Osteocyte (in vitro differentiated cells): ENCODE measurements around the gene KLHDC7B. TPM values are rescaled to one million over a fixed set of nuclear protein-coding genes. Genes with fewer than 3 reads are reported as not detected.
A peak's percentile ranks its signal among the peaks of the same experiment; 100 is the strongest.
"Not testable (repeated sequence)": the region's sequence is repeated elsewhere in the genome, so short reads cannot be mapped to it uniquely, and the experiment has no call there.

ENCODE experiments used
- DNase-seq: peaks from one replicate; pipeline ENCODE4 v3.0.0; 2021; ENCODE audit warnings: mixed read lengths; ENCODE audit not compliant: unreplicated experiment; ENCODE audit errors: extremely low spot score
- H3K27ac Mint-ChIP-seq: one replicate; pipeline ENCODE4 v1.8.0; 2021; ENCODE audit warnings: mild to moderate bottlenecking, mixed read lengths; ENCODE audit not compliant: unreplicated experiment
- H3K27me3 Mint-ChIP-seq: one replicate; pipeline ENCODE4 v1.8.0; 2021; ENCODE audit warnings: mixed read lengths; ENCODE audit not compliant: unreplicated experiment
- H3K36me3 Mint-ChIP-seq: one replicate; pipeline ENCODE4 v1.8.0; 2021; ENCODE audit warnings: mixed read lengths; ENCODE audit not compliant: unreplicated experiment
- H3K4me1 Mint-ChIP-seq: one replicate; pipeline ENCODE4 v1.8.0; 2021; ENCODE audit warnings: mixed read lengths; ENCODE audit not compliant: unreplicated experiment
- H3K4me3 Mint-ChIP-seq: one replicate; pipeline ENCODE4 v1.8.0; 2021; ENCODE audit warnings: mild to moderate bottlenecking, moderate library complexity, mixed read lengths; ENCODE audit not compliant: unreplicated experiment
- H3K9me3 Mint-ChIP-seq: one replicate; pipeline ENCODE4 v1.8.0; 2021; ENCODE audit warnings: mixed read lengths; ENCODE audit not compliant: unreplicated experiment
- total RNA-seq: library from RNA; stranded (reverse); gene quantifications from 2 replicates; pipeline ENCODE4 v1.2.1, GENCODE V29; 2021
- TF ChIP-seq, protein P1 (sequence below): fragments of 200-600 bp; sonication (generic); IDR thresholded peaks from 2 replicates; pipeline ENCODE4 v1.5.0; 2021; ENCODE audit warnings: antibody characterized with exemption, mild to moderate bottlenecking, moderate library complexity

Gene KLHDC7B
- total RNA-seq, 1 donor from 2014 or later: 0.21 TPM

DNA sequence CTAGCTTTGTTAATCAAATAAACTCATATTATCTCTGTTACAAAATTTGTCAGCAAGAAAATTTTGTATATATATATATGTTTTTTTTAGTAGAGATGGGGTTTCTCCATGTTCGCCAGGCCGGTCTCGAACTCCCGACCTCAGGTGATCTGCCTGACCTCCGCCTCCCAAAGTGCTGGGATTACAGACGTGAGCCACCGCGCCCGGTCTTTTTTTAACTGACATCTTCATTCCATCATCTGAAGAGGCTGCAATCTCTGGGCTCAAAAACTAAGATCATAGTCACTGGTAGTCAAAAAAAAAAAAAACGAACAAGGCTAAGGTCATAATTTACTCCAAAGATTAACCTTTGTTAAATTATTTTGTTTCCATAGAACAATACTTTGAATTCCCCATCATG, 5.3 kb upstream of the KLHDC7B start:
- H3K4me3 Mint-ChIP-seq: no peak overlapping the region
- H3K36me3 Mint-ChIP-seq: no peaks in the 10 kb centered on the region
- H3K27ac Mint-ChIP-seq: no peak overlapping the region
- no peaks in the 10 kb centered on the region for H3K27me3 Mint-ChIP-seq
- H3K9me3 Mint-ChIP-seq: no peaks in the 10 kb centered on the region
- peaks cover 6% of the 10 kb centered on the region for H3K4me1 Mint-ChIP-seq
- DNase-seq: no peak
- TF ChIP-seq, protein P1, sequence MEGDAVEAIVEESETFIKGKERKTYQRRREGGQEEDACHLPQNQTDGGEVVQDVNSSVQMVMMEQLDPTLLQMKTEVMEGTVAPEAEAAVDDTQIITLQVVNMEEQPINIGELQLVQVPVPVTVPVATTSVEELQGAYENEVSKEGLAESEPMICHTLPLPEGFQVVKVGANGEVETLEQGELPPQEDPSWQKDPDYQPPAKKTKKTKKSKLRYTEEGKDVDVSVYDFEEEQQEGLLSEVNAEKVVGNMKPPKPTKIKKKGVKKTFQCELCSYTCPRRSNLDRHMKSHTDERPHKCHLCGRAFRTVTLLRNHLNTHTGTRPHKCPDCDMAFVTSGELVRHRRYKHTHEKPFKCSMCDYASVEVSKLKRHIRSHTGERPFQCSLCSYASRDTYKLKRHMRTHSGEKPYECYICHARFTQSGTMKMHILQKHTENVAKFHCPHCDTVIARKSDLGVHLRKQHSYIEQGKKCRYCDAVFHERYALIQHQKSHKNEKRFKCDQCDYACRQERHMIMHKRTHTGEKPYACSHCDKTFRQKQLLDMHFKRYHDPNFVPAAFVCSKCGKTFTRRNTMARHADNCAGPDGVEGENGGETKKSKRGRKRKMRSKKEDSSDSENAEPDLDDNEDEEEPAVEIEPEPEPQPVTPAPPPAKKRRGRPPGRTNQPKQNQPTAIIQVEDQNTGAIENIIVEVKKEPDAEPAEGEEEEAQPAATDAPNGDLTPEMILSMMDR: no peak

DNA sequence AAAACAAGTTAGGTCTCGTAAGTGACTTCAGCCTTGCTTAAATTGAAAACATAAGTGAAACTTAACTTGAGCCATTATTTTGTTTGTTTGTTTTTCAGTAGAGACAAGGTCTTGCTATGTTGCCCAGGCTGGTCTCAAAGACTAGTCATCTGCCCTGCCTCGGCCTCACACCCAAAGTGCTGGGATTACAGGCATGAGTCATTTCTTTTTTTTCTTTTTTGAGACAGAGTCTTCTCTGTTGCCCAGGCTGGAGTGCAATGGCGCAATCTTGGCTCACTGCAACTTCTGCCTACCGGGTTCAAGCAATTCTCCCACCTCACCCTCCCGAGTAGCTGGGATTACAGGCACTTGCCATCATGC, 4.1 kb upstream of the KLHDC7B start:
- not testable (repeated sequence) for H3K9me3 Mint-ChIP-seq, H3K27ac Mint-ChIP-seq, H3K36me3 Mint-ChIP-seq, H3K27me3 Mint-ChIP-seq, H3K4me1 Mint-ChIP-seq, H3K4me3 Mint-ChIP-seq, DNase-seq

DNA sequence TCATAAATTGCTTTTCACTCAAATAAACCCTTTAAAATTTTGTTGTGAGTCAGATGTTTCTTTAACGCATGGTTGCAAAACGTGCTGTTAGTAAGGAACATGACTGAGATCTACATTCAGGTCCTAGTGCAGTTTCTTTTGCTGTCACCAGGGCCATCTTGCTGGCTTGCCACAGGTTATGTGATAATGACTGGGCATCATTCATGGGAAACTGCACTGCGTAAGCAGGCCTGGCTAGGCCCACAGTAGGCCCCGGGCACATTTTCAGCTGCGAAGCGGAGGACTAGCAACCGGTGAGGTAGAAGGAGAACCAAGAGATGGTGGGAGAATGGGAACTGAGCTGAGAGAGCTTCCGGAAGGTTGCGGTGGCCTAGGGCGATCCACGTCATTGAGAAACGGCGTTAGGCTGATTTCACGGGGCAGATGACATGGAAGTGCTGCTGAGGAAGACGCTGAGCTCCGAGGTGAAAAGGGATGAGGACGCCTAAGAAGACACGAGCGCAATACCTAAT, 3.2 kb upstream of the KLHDC7B start:
- Mint-ChIP-seq H3K36me3 (no peaks in the 10 kb centered on the region), H3K9me3 (no peaks in the 10 kb centered on the region), H3K4me3 (no peak overlapping the region), H3K27ac (no peak overlapping the region), H3K4me1 (peaks cover 6% of the 10 kb centered on the region), H3K27me3 (no peaks in the 10 kb centered on the region)
- TF ChIP-seq, protein P1: no peak
- no peak for DNase-seq

DNA sequence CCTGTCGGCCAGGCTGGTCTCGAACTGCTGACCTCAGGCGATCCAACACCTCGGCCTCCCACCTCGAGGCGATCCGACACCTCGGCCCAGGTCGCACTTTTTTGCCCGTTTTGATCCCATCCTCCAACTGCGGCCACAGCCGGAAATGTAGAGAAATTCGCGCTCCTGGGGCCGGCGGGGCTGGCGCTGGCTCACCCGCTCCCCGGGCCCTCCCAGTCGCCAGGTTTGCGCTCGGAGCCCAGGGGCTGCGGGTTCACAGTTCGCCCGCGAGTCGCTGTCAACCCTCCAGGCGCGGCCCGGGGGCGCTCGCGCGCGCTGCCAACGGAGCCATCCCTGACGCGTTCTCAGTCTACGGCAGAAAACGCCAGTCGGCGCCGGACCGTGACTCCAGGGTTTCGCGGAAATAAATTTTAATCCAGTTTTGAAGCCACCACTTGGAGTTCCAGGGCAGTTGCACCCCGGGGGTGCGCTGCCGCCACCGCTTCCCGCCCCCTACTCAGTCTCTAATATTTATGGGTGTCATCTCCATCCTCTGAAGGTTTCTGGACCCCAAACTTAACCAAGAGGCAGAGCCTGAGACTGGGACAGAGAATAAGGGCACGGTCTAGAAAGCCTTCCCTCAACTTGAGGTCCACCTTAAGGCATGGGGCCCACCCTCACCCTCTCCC, 1.5 kb upstream of the KLHDC7B start:
- H3K27ac Mint-ChIP-seq: no peak overlapping the region
- no peaks in the 10 kb centered on the region for H3K27me3 Mint-ChIP-seq
- no peak overlapping the region for H3K4me3 Mint-ChIP-seq
- DNase-seq: peak; percentile 90
- H3K4me1 Mint-ChIP-seq: peaks cover 6% of the 10 kb centered on the region
- TF ChIP-seq, protein P1: peak; percentile 62
- no peaks in the 10 kb centered on the region for H3K9me3 Mint-ChIP-seq
- H3K36me3 Mint-ChIP-seq: no peaks in the 10 kb centered on the region

DNA sequence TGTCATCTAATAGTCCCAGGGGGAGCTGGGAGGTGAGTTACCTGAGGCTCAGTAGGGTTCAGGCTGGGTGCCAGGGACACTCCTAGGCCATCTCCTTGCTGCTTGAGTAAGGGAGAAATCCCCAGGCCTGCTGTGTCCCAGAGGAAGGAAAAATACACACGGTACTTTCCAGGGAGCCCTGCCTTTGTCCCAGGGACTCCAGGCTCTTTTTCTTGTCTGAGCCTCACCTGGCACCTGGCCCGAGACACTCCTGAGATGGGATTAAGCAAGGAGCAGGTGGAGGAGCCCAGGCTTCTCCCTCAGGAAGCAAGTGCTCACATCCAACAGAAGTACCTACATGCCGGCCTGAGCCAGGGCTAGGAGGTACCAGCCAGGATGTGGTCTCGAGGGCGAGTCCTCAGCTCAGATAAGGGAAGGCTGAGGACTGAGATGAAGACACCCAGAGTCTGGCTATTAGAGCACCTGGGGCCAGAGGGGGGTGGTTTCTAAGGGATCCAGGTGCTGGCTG, 899 bp upstream of the KLHDC7B start:
- TF ChIP-seq, protein P1: no peak
- no peak for DNase-seq
- H3K4me3 Mint-ChIP-seq: no peak overlapping the region
- peaks cover under 1% of the 10 kb centered on the region for H3K4me1 Mint-ChIP-seq
- H3K27ac Mint-ChIP-seq: no peak overlapping the region
- H3K9me3 Mint-ChIP-seq: no peaks in the 10 kb centered on the region
- no peaks in the 10 kb centered on the region for H3K27me3 Mint-ChIP-seq
- no peaks in the 10 kb centered on the region for H3K36me3 Mint-ChIP-seq
